Measurements from ENCODE around the gene APOC3.

APOC3 gene

DNA sequence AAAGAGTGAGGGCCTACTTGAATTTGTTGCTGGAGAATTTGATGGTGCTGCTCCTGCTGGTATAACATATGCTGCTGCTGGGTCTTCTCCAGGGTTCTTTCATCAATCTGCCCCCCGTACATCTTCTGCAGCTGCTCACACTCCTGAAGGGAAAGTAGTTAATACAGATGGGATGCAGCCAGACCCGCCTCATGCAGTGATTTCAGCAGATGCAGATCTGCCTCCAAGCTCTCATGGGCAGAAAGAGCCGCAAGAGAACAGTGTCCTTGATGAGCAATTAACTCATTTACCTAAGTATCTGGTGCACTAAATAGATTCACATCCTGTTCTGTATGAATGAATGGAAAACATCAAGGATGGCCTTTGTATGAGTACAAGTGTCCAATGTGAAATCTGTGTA, 32.5 kb downstream of the APOC3 start:
- no peak overlapping the region for H3K27ac ChIP-seq
- TF ChIP-seq ZFX (IDR thresholded peaks at IDR 0.05): no peak
- TF ChIP-seq, protein P1, sequence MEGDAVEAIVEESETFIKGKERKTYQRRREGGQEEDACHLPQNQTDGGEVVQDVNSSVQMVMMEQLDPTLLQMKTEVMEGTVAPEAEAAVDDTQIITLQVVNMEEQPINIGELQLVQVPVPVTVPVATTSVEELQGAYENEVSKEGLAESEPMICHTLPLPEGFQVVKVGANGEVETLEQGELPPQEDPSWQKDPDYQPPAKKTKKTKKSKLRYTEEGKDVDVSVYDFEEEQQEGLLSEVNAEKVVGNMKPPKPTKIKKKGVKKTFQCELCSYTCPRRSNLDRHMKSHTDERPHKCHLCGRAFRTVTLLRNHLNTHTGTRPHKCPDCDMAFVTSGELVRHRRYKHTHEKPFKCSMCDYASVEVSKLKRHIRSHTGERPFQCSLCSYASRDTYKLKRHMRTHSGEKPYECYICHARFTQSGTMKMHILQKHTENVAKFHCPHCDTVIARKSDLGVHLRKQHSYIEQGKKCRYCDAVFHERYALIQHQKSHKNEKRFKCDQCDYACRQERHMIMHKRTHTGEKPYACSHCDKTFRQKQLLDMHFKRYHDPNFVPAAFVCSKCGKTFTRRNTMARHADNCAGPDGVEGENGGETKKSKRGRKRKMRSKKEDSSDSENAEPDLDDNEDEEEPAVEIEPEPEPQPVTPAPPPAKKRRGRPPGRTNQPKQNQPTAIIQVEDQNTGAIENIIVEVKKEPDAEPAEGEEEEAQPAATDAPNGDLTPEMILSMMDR (conservative IDR thresholded peaks at IDR 0.05): no peak

DNA sequence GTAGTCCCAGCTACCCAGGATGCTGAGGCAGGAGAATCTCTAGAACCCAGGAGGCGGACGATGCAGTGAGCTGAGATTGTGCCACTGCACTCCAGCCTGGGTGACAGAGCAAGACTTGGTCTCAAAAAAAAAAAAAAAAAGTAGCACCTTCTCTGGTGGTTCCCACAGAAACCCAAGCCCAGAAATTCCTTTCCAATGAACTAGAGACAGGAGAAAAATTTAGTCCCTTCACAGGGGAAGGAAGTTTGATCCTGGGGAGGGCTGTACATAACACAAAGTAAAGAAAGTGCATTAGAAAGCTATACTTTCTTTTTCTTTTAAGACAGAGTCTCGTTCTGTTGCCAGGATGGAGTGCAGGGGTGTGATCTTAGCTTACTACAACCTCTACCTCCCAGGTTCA, 33.2 kb downstream of the APOC3 start:
- H3K27ac ChIP-seq: no peak overlapping the region
- TF ChIP-seq ZFX (IDR thresholded peaks at IDR 0.05): no peak
- TF ChIP-seq, protein P1 (conservative IDR thresholded peaks at IDR 0.05): no peak

DNA sequence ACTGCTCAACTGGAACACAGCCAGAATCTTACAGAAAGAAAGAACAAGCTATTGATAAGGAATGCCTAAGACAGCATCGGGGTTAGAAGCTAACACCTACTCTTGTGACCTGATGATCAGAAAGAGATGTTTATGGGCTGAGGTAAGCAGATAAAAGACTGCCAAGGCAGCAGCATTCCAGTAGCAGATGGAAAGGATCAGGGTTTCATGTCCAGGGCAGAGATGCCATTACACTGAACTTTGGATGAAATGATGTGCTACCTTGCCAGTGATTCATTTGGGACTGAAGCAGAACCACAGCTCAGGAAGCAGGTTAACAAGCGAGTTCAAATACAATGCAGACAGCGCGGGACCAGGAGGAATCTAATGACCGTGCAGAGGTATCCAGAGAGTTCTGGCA, 34.8 kb downstream of the APOC3 start:
- no peak overlapping the region for H3K27ac ChIP-seq
- TF ChIP-seq, protein P1 (conservative IDR thresholded peaks at IDR 0.05): no peak
- no peak for TF ChIP-seq ZFX (IDR thresholded peaks at IDR 0.05)

DNA sequence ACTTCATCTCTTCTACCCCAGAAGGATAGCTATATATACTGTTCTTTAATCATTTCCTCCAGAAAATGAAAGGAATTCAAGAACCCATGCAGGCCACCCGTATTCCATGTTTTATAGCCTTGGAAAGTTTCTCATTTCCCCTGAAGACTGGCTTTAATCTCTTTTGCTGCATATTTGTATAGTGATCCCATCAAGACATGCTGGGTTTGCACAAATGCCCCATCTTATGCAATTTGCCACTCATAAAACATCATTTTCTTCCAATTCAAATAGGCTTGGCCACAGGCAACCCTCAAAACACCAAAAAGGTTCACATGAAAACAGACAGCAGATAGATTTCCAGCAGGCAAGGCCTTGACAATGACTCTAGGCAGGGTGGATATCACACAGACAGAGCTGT, 36.0 kb downstream of the APOC3 start:
- no peak overlapping the region for H3K27ac ChIP-seq
- TF ChIP-seq ZFX (IDR thresholded peaks at IDR 0.05): no peak
- TF ChIP-seq, protein P1 (conservative IDR thresholded peaks at IDR 0.05): no peak

DNA sequence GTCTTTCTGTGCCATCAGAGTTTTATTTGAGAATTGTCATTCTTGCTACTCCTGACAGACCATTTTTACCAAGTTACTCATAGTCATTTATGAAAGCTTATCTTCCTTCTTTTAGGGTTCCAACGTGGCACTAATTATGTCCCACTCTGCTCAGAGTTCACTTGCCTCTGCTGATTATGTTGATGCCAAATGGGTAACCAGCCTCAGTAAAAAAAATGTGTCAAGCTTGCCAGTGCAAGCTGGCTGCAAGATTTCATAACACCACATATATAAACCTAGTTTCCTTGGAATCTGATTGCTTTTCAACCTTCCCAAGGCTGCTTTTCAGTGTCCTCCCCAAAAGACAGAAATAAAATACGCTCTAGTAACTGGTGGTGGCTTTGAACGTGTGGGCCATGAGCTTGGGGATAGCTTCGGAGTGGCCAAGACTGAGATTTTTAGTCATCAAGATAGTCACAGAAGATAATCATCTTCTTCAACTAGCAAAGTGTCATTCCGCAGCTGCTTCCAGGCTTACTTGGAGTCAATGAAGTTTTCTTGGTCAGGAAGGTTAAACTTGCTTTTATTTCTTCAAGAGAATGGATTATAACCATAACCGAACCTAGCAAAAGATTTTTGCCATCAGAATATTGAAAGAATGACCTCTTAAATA, 37.2 kb downstream of the APOC3 start:
- TF ChIP-seq, protein P1 (conservative IDR thresholded peaks at IDR 0.05): no peak
- H3K27ac ChIP-seq: no peak overlapping the region

DNA sequence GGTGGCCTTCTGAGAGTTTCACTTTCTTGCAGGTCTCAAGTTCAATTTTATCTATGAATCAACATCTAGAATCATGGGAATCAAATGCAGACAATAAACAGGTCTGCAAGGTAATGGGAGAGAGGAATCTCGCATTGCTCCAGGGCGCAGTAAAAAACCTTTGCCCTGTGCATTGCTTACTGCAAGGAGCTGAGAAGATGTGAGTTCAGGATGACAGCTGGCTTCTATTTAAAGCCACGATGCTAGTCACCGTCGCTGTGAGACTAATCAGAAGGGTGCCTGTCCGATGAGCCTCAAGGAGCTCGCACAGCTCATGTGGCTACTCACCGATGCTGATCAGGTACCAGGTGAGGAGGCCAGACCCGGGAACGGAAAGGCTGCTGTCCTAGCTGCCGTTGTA, 37.9 kb downstream of the APOC3 start:
- TF ChIP-seq, protein P1 (conservative IDR thresholded peaks at IDR 0.05): no peak
- TF ChIP-seq ZFX (IDR thresholded peaks at IDR 0.05): no peak
- no peak overlapping the region for H3K27ac ChIP-seq

DNA sequence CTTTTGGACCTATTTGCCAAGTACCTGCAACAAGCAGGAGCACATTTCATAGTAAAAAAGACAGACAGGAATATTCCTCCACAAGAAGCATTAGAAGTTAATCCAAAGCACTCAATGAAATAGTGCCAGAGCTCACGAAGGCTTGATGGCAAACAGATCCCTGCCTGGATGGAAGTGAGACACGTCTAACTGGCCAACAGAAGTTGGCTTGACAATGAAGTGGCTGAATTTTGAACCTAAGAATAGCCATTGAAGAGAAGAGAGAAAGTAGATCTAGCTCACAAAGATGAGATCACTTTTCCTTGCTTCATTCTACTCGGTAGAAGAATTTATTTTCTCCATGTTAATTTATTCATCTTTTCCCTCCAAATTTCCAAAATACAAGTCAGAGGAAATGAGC, 38.4 kb downstream of the APOC3 start:
- TF ChIP-seq ZFX (IDR thresholded peaks at IDR 0.05): no peak
- TF ChIP-seq, protein P1 (conservative IDR thresholded peaks at IDR 0.05): no peak
- H3K27ac ChIP-seq: no peak overlapping the region

All from C4-2B (cell line).